Ovary (tissue), 3 donors: ENCODE measurements around the gene LENG8.

Experiments
- POLR2A ChIP-seq: fragments of 450-650 bp; IDR thresholded peaks from one replicate; pipeline ENCODE4 v1.6.1; 2017; ENCODE audit warnings: antibody characterized with exemption, mild to moderate bottlenecking, moderate library complexity
- TF ChIP-seq, protein P1 (sequence below), 3 donors: fragments of 450-650 bp in 2 of 3; fragments of 200-600 bp in 1 of 3; IDR thresholded peaks; one replicate each; pipeline versions ENCODE4 v1.5.1 to v1.8.0; 2016 to 2022; ENCODE audit warnings: antibody characterized with exemption in 3 of 3, mild to moderate bottlenecking in 1 of 3
- donor health status: DM: no; HTN: no; CAD: no.

DNA sequence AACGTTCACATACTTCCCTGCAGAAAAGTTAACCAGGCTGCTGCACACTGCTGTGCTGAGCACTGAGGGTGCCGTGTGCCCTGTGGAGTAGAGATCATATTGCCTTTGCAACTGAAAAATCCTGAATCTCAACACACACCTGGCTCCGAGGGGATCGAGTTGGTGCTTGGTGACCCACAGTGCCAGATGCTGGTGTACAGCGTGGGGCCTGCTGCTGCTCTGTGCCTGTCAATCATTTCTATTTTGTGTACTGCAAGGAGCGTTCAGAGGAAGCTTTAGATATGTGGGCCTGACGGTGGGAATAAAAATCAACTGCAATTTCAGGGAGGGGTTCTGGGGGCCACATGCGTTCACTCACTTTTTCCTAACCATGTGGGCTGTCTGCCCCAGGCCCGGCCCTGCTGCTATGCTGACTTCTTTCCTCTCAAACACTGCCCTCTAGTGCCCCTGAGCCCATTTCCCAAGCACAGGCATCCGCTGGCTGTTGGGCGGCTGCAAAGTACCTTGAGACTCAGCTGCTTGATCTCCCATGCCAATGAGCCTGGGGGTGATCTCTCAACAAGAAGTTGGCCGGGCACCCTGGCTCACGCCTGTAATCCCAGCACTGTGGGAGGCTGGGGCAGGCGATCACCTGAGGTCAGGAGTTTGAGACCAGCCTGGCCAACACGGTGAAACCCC lies 9.7 kb upstream of the LENG8 start:
- TF ChIP-seq, protein P1, sequence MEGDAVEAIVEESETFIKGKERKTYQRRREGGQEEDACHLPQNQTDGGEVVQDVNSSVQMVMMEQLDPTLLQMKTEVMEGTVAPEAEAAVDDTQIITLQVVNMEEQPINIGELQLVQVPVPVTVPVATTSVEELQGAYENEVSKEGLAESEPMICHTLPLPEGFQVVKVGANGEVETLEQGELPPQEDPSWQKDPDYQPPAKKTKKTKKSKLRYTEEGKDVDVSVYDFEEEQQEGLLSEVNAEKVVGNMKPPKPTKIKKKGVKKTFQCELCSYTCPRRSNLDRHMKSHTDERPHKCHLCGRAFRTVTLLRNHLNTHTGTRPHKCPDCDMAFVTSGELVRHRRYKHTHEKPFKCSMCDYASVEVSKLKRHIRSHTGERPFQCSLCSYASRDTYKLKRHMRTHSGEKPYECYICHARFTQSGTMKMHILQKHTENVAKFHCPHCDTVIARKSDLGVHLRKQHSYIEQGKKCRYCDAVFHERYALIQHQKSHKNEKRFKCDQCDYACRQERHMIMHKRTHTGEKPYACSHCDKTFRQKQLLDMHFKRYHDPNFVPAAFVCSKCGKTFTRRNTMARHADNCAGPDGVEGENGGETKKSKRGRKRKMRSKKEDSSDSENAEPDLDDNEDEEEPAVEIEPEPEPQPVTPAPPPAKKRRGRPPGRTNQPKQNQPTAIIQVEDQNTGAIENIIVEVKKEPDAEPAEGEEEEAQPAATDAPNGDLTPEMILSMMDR (IDR thresholded peaks at IDR 0.05), result no peak
- TF ChIP-seq POLR2A, result no peak
